GM12874 (cell line): ENCODE results near the gene ALDH1A2.

ENCODE experiments used
- TF ChIP-seq, protein P1 (sequence below): IDR thresholded peaks from 2 replicates; pipeline ENCODE4 v1.5.1; 2011; ENCODE audit warnings: low read depth, mild to moderate bottlenecking, control low read depth, low read length, moderate library complexity; ENCODE audit not compliant: insufficient read depth

ALDH1A2 gene

DNA sequence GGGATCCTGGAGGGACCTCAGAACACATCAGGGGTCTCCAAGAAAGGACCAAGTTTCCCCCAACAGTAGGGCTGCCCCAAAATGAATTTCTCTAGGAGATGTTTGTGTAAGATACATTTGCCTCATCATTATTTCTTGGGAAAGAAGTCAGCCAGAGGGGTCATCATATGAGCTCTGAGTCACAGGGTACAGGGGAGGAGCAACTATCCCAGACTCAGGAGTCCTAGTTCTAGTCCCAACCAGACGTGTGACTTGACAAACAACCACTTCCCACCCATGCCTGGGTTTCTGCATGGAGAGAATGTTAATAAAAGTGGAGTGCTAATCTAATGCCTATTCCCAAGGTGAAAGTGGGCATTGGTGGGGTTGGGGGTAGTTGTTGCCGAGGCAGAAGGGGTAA lies 144.1 kb downstream of the ALDH1A2 start:
- TF ChIP-seq, protein P1, sequence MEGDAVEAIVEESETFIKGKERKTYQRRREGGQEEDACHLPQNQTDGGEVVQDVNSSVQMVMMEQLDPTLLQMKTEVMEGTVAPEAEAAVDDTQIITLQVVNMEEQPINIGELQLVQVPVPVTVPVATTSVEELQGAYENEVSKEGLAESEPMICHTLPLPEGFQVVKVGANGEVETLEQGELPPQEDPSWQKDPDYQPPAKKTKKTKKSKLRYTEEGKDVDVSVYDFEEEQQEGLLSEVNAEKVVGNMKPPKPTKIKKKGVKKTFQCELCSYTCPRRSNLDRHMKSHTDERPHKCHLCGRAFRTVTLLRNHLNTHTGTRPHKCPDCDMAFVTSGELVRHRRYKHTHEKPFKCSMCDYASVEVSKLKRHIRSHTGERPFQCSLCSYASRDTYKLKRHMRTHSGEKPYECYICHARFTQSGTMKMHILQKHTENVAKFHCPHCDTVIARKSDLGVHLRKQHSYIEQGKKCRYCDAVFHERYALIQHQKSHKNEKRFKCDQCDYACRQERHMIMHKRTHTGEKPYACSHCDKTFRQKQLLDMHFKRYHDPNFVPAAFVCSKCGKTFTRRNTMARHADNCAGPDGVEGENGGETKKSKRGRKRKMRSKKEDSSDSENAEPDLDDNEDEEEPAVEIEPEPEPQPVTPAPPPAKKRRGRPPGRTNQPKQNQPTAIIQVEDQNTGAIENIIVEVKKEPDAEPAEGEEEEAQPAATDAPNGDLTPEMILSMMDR = no peak

DNA sequence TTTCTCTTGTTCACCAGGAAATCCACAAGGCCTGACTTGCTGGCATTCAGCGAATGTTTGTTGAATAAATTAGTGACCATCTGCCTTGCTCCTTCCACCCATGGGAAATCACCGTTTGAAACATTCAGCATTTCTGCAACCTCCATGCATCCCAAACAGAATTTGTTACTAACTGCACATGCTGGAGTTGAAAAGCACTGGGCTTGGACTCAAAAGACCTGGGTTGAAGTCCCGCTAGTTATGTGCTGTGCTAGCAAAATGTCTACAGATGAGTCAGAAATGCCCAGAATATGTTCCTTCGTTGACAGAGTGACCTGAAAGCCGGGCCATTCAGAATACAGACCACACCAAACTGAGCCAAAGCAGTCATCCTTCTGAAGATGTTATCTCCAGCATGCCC lies 144.6 kb downstream of the ALDH1A2 start:
- TF ChIP-seq, protein P1 = no peak

DNA sequence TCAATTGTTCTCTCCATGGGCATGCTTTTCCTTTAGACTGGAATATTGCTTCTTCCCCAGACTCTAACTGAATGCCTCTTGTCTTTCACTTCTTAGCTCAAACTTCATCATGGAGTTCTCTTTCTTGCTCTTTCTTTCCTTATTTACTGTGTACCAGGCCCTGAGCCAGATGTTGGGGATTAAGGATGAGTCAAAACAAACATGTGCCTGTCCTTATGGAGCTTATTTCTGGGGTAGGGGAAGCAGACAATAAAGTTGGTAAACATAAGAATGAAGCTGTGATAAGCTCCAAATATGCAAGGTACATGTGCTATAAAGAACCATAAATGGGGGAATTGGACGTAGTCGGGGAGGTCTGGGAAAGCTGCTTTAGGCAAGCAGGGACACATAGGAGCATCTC lies 145.8 kb downstream of the ALDH1A2 start:
- TF ChIP-seq, protein P1 = no peak

DNA sequence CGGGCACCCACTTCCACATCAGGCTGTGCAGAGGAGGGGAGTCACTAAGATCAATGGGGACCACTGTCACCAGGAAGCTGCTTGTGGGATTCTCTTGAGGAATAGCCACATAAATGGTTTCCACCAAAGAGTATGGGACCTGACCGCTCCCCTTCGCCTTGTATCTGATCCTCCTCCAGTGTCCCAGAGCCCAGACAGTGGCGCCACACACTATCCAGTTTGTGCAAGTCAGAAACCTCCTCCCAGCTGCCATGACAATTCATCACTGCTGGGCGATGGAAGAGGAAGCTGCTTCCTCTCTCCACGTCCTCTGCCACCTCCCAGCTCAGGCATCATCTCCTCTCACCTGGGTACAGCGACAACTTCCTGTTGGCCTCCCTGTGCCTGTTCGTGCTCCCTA lies 147.5 kb downstream of the ALDH1A2 start:
- TF ChIP-seq, protein P1 = no peak

DNA sequence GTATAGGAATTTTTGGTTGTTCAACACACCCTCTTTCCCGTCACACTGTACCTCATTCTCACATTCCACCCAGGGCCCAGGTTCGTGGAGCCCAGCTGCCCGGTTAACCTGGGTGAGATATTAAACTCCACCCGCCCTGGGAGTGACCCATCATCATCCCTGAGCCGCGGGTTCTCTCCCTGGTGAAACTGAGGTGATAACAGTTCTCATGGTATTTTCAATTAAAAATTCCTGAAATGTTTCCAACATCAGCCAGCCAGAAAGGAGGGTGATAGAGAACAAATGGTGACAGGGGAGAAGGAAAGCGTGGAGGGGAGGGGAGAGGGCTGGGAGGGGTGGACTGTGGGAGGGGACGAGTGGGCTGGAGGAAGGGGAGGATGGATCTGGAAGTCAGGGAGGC lies 148.8 kb downstream of the ALDH1A2 start:
- TF ChIP-seq, protein P1 = no peak

DNA sequence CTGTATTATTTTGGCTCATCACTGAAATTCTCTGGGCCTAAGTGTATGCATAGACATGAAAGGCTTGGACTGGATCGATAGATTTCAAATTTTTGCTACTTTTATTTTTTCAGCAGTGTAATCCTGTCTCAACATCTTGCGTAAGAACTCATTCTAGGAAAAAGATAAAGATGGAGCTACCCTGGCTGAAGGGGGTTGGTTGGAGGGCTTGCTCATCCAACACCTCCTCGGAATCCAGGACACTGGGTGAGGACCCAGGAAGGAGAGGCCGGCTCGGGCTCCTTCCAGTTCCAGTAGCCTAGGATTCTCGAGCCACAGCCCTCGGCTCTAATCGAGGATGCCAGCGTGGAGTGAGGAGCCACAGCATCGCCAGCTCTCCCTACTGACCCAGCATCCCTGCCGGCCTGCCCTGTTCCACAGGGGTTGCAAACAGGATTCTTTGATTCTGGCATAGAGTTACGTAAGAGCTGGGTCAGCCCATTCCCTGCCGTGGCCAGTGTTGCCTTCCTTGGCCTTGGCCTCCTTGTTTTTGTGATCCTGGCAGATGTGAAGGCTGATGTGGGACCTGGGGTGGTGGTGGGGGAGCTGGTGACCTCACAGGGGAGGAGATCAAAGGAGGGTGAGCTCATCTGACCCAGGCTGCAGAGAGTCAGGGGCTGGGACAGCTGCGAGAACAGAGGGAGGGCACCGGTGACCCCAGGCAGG lies 149.5 kb downstream of the ALDH1A2 start:
- TF ChIP-seq, protein P1 = no peak

DNA sequence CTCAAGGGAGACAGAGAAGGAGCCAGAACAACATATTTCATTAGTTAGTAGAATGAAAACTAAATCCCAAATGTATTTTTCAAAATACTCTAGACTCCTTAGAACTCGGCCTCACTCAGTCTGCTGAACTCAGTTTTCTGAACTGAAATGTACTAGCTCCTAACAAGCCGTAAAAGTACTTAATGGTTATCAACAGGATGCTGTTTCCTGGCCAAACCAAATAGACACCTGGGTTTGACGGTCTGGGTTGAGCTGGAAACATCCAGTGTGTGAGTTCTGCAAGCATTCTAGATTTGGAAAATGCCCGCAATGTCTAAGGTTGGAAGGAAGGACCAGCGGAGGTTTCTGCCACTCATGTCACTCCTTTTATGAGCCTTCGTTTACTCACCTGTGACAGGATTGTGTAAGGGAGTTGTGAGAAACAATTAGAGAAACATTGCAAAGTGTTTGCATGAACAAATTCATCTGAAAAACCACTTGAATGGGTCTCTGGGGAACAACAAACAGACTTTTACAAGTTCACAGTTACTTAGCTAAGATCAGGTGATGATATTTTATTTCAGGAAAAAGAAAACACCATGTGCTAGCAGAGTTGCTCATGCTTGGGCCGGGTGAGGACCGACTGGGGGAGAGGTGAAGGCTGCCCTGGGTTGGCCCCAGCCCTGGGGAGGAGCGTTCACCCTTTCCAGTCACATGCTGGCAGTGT lies 151.0 kb downstream of the ALDH1A2 start:
- TF ChIP-seq, protein P1 = no peak
